Transverse colon (tissue), 4 donors: ENCODE results near the gene MPP4.

Experiments
- CTCF ChIP-seq, 5 experiments: fragments of 200-600 bp in 3 of 5; fragments of 450-650 bp in 2 of 5; sonication (generic) in 3 of 5; IDR thresholded peaks; 1 replicate in 2 of 5; 2 replicates in 3 of 5; pipeline ENCODE4 v1.5.1; 2016 to 2017; ENCODE audit warnings: antibody characterized with exemption in 5 of 5, inconsistent platforms in 3 of 5, mild to moderate bottlenecking in 2 of 5, moderate library complexity in 1 of 5
- EP300 ChIP-seq: sonication (generic); formaldehyde crosslinking; IDR thresholded peaks from one replicate; pipeline ENCODE4 v1.6.1; 2017; ENCODE audit warnings: antibody characterized with exemption, low read depth
- POLR2A ChIP-seq: fragments of 450-650 bp; IDR thresholded peaks from one replicate; pipeline ENCODE4 v1.6.1; 2016; ENCODE audit warnings: antibody characterized with exemption, mild to moderate bottlenecking, moderate library complexity
- POLR2AphosphoS5 ChIP-seq, 3 donors: sonication (generic); formaldehyde crosslinking; IDR thresholded peaks; one replicate each; pipeline ENCODE4 v1.6.1; 2016; ENCODE audit warnings: antibody characterized with exemption in 3 of 3

GRCh38 chr2:201644001-201644400 is 54.4 kb downstream of the MPP4 start:
- TF ChIP-seq CTCF (IDR thresholded peaks at IDR 0.05) (no peak), POLR2A (peak; percentile 10), EP300 (no peak), POLR2AphosphoS5 (IDR thresholded peaks at IDR 0.05) (no peak)
